Inferior parietal cortex (tissue), 1 donor: ENCODE results near the gene RELCH.

Source experiments
- DNase-seq: peaks from one replicate; pipeline ENCODE4 v3.0.0-alpha.2; 2016; ENCODE audit errors: extremely low spot score

RELCH gene

GRCh38 chr18:62189208-62189607 lies 2.2 kb downstream of the RELCH start:
- DNase-seq, result no peak

GRCh38 chr18:62196079-62196478 lies 9.0 kb downstream of the RELCH start:
- DNase-seq, result no peak

- DNase-seq, result no peak
Measured at GRCh38 chr18:62196980-62197379, 9.9 kb downstream of the RELCH start.

- no peak for DNase-seq
Measured at GRCh38 chr18:62198259-62198658, 11.2 kb downstream of the RELCH start.

DNA sequence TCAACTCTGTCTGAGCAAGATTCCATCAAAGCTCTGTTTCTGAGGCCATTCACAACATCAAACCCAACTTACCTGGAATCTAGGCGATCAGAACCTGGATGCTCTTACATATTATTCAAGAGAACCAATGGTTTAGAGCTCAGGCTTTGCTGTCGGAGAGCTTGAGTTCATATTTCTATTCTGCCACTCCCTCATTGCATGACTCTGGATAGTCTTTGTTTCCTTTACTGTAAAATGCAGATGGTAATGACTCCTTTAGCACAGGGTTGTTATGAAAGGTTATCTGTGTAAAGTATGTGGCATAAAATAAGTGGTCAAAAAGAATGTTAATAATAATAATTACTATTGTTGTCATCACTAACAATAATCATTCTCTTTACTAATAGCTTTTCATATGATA lies 12.6 kb downstream of the RELCH start:
- DNase-seq, result no peak

- no peak for DNase-seq
Measured at GRCh38 chr18:62200121-62200914, 13.3 kb downstream of the RELCH start.

DNA sequence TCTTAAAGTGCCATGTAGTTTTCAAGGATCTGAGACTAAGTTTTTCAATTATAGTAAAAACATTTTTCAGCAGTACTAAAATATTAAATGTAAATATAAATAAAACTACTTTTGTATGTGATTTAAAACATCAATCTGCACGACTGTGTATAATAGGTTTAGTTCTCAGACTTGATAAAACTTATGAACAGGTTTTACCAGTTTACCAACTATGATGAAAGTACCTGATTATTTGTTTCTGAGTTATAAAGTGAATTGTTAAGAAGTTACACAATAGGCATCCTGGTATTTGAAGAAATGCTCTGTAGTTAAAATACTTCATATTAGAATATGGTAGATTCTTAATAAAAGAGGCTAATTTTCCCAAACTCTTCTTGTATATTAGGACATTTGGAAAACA lies 14.8 kb downstream of the RELCH start:
- no peak for DNase-seq

GRCh38 chr18:62205824-62206223 lies 18.8 kb downstream of the RELCH start:
- no peak for DNase-seq

- DNase-seq, result no peak
Measured at GRCh38 chr18:62206593-62206992, 19.5 kb downstream of the RELCH start.

DNA sequence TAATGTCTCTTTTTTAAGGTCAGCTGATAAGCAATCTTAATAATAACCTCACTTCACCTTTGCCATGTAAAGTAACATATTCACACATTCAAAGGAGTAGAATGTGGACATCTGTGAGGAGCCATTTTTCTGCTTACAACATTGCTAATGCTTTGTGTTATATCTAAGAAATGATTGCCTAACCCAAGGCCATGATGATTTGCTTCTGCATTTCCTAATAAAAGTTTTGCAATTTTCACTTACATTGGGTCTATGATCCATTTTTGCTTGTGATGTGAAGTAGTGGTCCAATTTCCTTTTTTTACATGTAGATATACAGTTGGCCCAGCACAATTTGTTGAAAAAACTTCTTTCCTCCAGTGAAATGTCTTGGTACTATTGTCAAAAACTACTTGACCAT lies 22.0 kb downstream of the RELCH start:
- DNase-seq, result no peak

- DNase-seq, result no peak
Measured at GRCh38 chr18:62210138-62210537, 23.1 kb downstream of the RELCH start.

DNA sequence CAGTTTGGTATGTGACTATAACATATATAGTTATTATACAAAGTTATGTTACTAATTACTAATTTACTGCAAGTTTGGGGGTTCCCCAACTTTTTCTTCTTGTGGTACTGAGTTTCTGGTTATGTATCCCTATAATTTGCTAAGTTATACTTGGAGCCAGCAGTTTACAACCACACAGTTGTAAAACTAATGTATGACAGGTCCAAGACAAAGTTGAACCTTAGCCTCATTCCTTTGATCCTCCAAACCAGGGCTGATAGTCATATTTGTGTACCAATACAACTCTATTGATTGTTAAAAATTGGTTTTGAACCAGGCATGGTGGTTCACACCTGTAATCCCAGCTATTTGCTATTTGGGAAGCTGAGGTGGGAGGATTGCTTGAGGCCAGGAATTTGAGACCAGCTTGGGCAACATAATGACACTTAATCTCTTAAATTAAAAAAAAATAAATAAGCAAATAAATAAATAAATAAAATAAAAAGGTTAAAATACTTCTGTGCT lies 24.3 kb downstream of the RELCH start:
- DNase-seq, result no peak

- no peak for DNase-seq
Measured at GRCh38 chr18:62214790-62215189, 27.7 kb downstream of the RELCH start.

DNA sequence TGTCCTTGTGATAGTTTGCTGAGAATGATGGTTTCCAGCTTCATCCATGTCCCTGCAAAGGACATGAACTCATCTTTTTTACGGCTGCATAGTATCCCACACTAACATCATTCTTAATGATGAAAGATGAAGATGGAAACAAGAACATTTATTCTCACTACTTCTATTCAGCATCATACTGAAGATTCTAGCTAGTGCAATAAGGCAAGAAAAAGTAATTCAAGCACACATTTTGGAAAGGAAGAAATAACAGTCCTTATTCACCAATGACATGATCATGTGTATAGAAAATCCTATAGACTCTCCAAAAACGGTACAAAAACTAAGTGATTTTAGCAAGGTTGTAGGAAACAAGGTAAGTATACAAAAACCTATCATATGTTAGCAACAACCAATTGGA lies 37.2 kb downstream of the RELCH start:
- no peak for DNase-seq

GRCh38 chr18:62226047-62226446 lies 39.0 kb downstream of the RELCH start:
- no peak for DNase-seq

GRCh38 chr18:62236252-62236651 lies 49.2 kb downstream of the RELCH start:
- DNase-seq, result no peak

DNA sequence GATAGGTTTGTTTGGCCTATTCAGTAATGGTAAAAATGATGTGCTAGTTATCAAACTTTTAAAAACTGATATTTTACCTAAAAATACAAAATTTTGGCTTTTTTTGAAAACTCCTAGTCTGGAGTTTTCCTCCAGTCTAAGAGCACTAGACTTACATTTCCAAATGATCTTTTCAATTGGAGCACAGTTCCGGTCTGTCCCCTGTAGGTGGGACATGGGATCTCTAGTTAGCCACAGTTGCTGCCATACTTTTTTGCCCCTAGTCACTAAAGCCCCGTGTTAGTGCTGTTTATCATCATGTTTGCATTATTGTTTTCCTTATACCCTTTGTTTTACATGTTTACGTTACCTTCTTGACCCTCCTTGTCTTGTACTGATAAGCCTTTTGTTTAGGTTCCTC lies 52.4 kb downstream of the RELCH start:
- no peak for DNase-seq

- DNase-seq, result no peak
Measured at GRCh38 chr18:62242955-62243354, 55.9 kb downstream of the RELCH start.

DNA sequence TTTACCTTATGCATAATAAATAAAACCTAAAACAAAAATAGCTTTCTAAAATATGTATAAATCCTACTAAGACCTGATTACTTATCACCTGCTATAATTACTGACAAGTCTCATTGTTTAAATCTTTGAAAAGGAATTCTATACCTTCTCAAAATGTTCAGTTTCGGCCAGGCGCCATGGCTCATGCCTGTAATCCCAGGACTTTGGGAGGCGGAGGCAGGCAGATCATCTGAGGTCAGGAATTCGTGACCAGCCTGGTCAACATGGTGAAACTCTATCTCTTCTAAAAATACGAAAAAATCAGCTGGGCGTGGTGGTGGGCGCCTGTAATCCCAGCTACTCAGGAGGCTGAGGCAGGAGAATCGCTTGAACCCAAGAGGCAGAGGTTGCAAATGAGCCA lies 58.1 kb downstream of the RELCH start:
- no peak for DNase-seq

- DNase-seq, result no peak
Measured at GRCh38 chr18:62245699-62246098, 58.6 kb downstream of the RELCH start.

GRCh38 chr18:62248313-62248712 lies 61.3 kb downstream of the RELCH start:
- no peak for DNase-seq

GRCh38 chr18:62249478-62250097 lies 62.5 kb downstream of the RELCH start:
- DNase-seq, result peak; percentile 72

DNA sequence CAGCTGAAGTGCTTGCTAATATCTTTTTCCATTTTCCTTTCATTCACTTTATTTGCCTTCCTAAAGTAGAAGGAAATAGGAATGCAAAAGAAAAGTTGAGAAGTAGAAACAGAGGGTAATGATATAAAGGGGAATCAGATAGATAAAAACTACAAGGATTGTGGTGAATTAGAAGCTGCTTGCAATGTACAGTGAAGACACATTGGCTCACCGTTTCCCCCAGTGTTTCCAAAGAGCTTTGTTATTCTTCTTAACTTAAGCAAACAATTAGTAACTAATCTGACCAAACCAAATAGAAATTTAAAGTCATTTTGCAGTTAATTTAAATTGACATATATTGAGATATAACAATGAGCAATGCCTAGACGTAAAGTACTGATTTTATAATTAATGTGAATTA lies 63.4 kb downstream of the RELCH start:
- no peak for DNase-seq
